ENCODE results near the gene PLK3.
"Not testable (repeated sequence)": the region's sequence is repeated elsewhere in the genome, so short reads cannot be mapped to it uniquely, and the experiment has no call there.

Gene PLK3

GRCh38 chr1:44829506-44830384 lies 29.6 kb downstream of the PLK3 start:
- DNase-seq = no peak

- DNase-seq = peak; percentile 98
Measured at GRCh38 chr1:44830900-44831304, 30.7 kb downstream of the PLK3 start.

- DNase-seq = peak; percentile 82
Measured at GRCh38 chr1:44831516-44831915, 31.3 kb downstream of the PLK3 start.

- peak; percentile 80 for DNase-seq
Measured at GRCh38 chr1:44832056-44832705, 32.0 kb downstream of the PLK3 start.

- DNase-seq = peak; percentile 49
Measured at GRCh38 chr1:44834328-44834727, 34.2 kb downstream of the PLK3 start.

GRCh38 chr1:44835738-44836675 lies 35.8 kb downstream of the PLK3 start:
- DNase-seq = peak; percentile 88

GRCh38 chr1:44838294-44838693 lies 38.1 kb downstream of the PLK3 start:
- not testable (repeated sequence) for DNase-seq

GRCh38 chr1:44839576-44839975 lies 39.4 kb downstream of the PLK3 start:
- no peak for DNase-seq

- no peak for DNase-seq
Measured at GRCh38 chr1:44842486-44842861, 42.3 kb downstream of the PLK3 start.

- DNase-seq = peak; percentile 44
Measured at GRCh38 chr1:44842862-44843655, 42.9 kb downstream of the PLK3 start, which contains the start of gene PTCH2. Gene PTCH2, minus strand, starts transcription at chr1:44843253. Its CDS starts 321 bp downstream, at chr1:44842932.

GRCh38 chr1:44846985-44847384 lies 46.8 kb downstream of the PLK3 start:
- no peak for DNase-seq

- DNase-seq = no peak
Measured at GRCh38 chr1:44847845-44848244, 47.7 kb downstream of the PLK3 start.

GRCh38 chr1:44848456-44849181 lies 48.4 kb downstream of the PLK3 start:
- no peak for DNase-seq

GRCh38 chr1:44849575-44850132 lies 49.5 kb downstream of the PLK3 start:
- DNase-seq = no peak

- DNase-seq = no peak
Measured at GRCh38 chr1:44851308-44851707, 51.1 kb downstream of the PLK3 start.

- DNase-seq = no peak
Measured at GRCh38 chr1:44853201-44853600, 53.0 kb downstream of the PLK3 start.

GRCh38 chr1:44854970-44855369 lies 54.8 kb downstream of the PLK3 start:
- no peak for DNase-seq
